K562 (cell line): Measurements from ENCODE around the gene DHTKD1. TPM values are rescaled to one million over a fixed set of nuclear protein-coding genes. Genes with fewer than 3 reads are reported as not detected.

ENCODE experiments used
- BCL6 ChIP-seq: fragments of 250-450 bp; sonication (Bioruptor Pico); IDR thresholded peaks from 2 replicates; pipeline ENCODE4 v1.4.0; 2020
- HDAC1 ChIP-seq, 2 experiments: fragments of 450-650 bp; IDR thresholded peaks; 2 replicates each; pipeline ENCODE4 v1.6.1; 2016 to 2017; ENCODE audit warnings: inconsistent platforms in 1 of 2, mild to moderate bottlenecking in 1 of 2, moderate library complexity in 1 of 2
- HDAC8 ChIP-seq: fragments of 450-650 bp; IDR thresholded peaks from 2 replicates; pipeline ENCODE4 v1.6.1; 2016; ENCODE audit warnings: mild to moderate bottlenecking, missing genetic modification characterization, moderate library complexity, missing compliant biosample characterization
- HNRNPH1 ChIP-seq: fragments of 200-400 bp; formaldehyde crosslinking; optimal IDR thresholded peaks from 2 replicates; pipeline ENCODE3; 2017; ENCODE audit warnings: low read depth, mild to moderate bottlenecking, low read length, moderate library complexity
- NCOA6 ChIP-seq: fragments of 450-650 bp; IDR thresholded peaks from 2 replicates; pipeline ENCODE4 v1.6.1; 2017; ENCODE audit warnings: mild to moderate bottlenecking
- POLR2H ChIP-seq: IDR thresholded peaks from 2 replicates; pipeline ENCODE4 v1.6.1; 2016; ENCODE audit warnings: missing genetic modification characterization, low read depth, mild to moderate bottlenecking, control low read depth, missing compliant biosample characterization, moderate library complexity
- XRCC4 ChIP-seq: IDR thresholded peaks from one replicate; pipeline ENCODE4 v1.6.1; 2011; ENCODE audit not compliant: insufficient read depth, insufficient read length; ENCODE audit errors: extremely low read depth
- ZNF224 ChIP-seq: sonication (generic); formaldehyde crosslinking; IDR thresholded peaks from 2 replicates; pipeline ENCODE4 v1.8.0; 2022; ENCODE audit warnings: mild to moderate bottlenecking, missing genetic modification reagents
- ZNF551 ChIP-seq: fragments of 250-450 bp; sonication (Bioruptor Pico); IDR thresholded peaks from 2 replicates; pipeline ENCODE4 v1.5.0; 2021; ENCODE audit warnings: mild to moderate bottlenecking, moderate library complexity
- ZNF77 ChIP-seq: fragments of 250-450 bp; sonication (Bioruptor Pico); IDR thresholded peaks from 2 replicates; pipeline ENCODE4 v1.5.0; 2020
- polyA plus RNA-seq, 8 experiments: library from polyadenylated mRNA; depleted of rRNA in 4 of 8; stranded (reverse) in 5 of 8; unstranded in 3 of 8; fragments of >200 nt; fragmentation: Nextera tagmentation in 2 of 8; fragmentation: Illumina TruSeq in 1 of 8; extraction: Ambion mirVana in 2 of 8; extraction: Trizol in 1 of 8; gene quantifications; 2 replicates each; pipeline versions ENCODE4 v1.2.1 to v1.2.3, GENCODE V29; 2011 to 2014; ENCODE audit warnings: inconsistent platforms in 1 of 8, missing spikeins in 1 of 8
- total RNA-seq, 7 experiments: library from RNA; depleted of rRNA in 6 of 7; stranded (reverse); fragments of >200 nt in 6 of 7; fragmentation: Illumina TruSeq in 2 of 7; extraction: Trizol in 2 of 7; gene quantifications; 2 replicates each; pipeline versions ENCODE4 v1.2.1 to v1.2.3, GENCODE V29; 2011 to 2021; ENCODE audit warnings: low replicate concordance in 1 of 7
- TF ChIP-seq, protein P1 (sequence below): IDR thresholded peaks from 3 replicates; pipeline ENCODE4 v1.6.1; 2011; ENCODE audit warnings: borderline replicate concordance, mild to moderate bottlenecking, moderate library complexity; ENCODE audit not compliant: insufficient read length; ENCODE audit errors: extremely low read depth
- TF ChIP-seq, protein P2 (sequence below): IDR thresholded peaks from 2 replicates; pipeline ENCODE4 v1.6.1; 2012; ENCODE audit warnings: low read depth, low read length, improper control_type of control experiment, borderline replicate concordance
- TF ChIP-seq, protein P3 (sequence below), 2 experiments: IDR thresholded peaks; 2 replicates each; pipeline ENCODE4 v1.6.1; 2012; ENCODE audit warnings: improper control_type of control experiment in 2 of 2, low read depth in 2 of 2, low read length in 2 of 2, borderline replicate concordance in 1 of 2
- TF ChIP-seq, protein P4 (sequence below): fragments of 250-450 bp; sonication (Bioruptor Pico); IDR thresholded peaks from 2 replicates; pipeline ENCODE4 v1.4.0; 2020; ENCODE audit warnings: mild to moderate bottlenecking, moderate library complexity

DHTKD1 gene
- total and polyA plus RNA-seq, 9 of the 15 experiments (the other 6 are each of a cell fraction or from before 2014, with no cell fraction given), result 3.1 to 19.7 (median 6.8) TPM

DNA sequence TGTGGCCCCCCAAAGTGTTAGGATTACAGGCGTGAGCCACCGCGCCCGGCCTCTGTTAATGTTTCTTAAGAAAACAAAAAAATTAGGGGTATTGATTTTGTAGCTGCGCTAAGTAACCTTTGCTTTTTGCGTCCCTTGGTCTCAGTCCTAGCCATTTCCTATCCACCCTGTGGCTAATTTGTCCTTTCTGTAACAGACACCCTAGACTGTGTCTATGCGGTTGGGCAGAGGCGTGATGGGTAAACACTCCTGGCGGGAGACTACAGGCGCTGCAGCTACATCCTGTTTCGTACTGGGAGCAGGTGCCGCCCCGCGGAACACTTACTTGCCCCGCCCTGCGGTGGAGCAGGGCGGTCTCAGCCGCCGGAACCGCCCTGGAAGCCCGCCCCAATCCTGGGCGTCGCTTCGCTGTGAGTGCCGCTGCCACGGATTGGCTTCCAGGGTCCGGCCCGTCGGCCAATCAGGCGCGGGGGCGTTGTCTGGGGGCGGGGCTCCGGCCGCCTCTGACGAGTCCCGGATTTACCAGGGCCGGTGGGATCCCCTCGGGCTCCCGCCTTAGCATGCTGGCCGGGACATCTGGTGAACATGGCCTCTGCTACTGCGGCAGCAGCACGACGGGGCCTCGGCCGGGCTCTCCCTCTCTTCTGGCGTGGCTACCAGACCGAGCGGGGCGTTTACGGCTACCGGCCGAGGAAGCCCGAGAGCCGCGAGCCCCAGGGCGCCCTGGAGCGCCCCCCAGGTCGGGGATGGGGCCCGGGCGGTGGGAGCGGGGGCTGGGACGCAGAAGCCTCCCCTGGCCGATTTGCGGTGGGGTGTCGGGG, at the start of gene DHTKD1 (continued):
- TF ChIP-seq, protein P1, sequence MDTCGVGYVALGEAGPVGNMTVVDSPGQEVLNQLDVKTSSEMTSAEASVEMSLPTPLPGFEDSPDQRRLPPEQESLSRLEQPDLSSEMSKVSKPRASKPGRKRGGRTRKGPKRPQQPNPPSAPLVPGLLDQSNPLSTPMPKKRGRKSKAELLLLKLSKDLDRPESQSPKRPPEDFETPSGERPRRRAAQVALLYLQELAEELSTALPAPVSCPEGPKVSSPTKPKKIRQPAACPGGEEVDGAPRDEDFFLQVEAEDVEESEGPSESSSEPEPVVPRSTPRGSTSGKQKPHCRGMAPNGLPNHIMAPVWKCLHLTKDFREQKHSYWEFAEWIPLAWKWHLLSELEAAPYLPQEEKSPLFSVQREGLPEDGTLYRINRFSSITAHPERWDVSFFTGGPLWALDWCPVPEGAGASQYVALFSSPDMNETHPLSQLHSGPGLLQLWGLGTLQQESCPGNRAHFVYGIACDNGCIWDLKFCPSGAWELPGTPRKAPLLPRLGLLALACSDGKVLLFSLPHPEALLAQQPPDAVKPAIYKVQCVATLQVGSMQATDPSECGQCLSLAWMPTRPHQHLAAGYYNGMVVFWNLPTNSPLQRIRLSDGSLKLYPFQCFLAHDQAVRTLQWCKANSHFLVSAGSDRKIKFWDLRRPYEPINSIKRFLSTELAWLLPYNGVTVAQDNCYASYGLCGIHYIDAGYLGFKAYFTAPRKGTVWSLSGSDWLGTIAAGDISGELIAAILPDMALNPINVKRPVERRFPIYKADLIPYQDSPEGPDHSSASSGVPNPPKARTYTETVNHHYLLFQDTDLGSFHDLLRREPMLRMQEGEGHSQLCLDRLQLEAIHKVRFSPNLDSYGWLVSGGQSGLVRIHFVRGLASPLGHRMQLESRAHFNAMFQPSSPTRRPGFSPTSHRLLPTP, result no peak
- no peak for TF ChIP-seq ZNF77 (CRISPR knock-in tag)
- TF ChIP-seq HDAC1 (IDR thresholded peaks at IDR 0.05), result peak in 1 of 2 experiments; percentile 64; a peak in 2 of 4 replicates
- no peak for TF ChIP-seq ZNF224 (CRISPR knock-in tag)
- no peak for TF ChIP-seq XRCC4
- TF ChIP-seq, protein P2, sequence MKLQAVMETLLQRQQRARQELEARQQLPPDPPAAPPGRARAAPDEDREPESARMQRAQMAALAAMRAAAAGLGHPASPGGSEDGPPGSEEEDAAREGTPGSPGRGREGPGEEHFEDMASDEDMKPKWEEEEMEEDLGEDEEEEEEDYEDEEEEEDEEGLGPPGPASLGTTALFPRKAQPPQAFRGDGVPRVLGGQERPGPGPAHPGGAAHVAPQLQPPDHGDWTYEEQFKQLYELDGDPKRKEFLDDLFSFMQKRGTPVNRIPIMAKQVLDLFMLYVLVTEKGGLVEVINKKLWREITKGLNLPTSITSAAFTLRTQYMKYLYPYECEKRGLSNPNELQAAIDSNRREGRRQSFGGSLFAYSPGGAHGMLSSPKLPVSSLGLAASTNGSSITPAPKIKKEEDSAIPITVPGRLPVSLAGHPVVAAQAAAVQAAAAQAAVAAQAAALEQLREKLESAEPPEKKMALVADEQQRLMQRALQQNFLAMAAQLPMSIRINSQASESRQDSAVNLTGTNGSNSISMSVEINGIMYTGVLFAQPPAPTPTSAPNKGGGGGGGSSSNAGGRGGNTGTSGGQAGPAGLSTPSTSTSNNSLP, result no peak
- TF ChIP-seq HDAC8, result no peak
- no peak for TF ChIP-seq NCOA6
- TF ChIP-seq BCL6 (CRISPR knock-in tag), result no peak
- TF ChIP-seq, protein P3, sequence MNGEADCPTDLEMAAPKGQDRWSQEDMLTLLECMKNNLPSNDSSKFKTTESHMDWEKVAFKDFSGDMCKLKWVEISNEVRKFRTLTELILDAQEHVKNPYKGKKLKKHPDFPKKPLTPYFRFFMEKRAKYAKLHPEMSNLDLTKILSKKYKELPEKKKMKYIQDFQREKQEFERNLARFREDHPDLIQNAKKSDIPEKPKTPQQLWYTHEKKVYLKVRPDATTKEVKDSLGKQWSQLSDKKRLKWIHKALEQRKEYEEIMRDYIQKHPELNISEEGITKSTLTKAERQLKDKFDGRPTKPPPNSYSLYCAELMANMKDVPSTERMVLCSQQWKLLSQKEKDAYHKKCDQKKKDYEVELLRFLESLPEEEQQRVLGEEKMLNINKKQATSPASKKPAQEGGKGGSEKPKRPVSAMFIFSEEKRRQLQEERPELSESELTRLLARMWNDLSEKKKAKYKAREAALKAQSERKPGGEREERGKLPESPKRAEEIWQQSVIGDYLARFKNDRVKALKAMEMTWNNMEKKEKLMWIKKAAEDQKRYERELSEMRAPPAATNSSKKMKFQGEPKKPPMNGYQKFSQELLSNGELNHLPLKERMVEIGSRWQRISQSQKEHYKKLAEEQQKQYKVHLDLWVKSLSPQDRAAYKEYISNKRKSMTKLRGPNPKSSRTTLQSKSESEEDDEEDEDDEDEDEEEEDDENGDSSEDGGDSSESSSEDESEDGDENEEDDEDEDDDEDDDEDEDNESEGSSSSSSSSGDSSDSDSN (IDR thresholded peaks at IDR 0.05; ENCODE audit: borderline replicate concordance in 1 of 2, low read depth in 2 of 2, low read length in 2 of 2), result 0 out of 4 replicates have a peak, but pooled peaks of 1 of the 2 experiments have one; percentile 22
- TF ChIP-seq HNRNPH1, result no peak
- TF ChIP-seq ZNF551 (CRISPR knock-in tag), result no peak
- TF ChIP-seq, protein P4, sequence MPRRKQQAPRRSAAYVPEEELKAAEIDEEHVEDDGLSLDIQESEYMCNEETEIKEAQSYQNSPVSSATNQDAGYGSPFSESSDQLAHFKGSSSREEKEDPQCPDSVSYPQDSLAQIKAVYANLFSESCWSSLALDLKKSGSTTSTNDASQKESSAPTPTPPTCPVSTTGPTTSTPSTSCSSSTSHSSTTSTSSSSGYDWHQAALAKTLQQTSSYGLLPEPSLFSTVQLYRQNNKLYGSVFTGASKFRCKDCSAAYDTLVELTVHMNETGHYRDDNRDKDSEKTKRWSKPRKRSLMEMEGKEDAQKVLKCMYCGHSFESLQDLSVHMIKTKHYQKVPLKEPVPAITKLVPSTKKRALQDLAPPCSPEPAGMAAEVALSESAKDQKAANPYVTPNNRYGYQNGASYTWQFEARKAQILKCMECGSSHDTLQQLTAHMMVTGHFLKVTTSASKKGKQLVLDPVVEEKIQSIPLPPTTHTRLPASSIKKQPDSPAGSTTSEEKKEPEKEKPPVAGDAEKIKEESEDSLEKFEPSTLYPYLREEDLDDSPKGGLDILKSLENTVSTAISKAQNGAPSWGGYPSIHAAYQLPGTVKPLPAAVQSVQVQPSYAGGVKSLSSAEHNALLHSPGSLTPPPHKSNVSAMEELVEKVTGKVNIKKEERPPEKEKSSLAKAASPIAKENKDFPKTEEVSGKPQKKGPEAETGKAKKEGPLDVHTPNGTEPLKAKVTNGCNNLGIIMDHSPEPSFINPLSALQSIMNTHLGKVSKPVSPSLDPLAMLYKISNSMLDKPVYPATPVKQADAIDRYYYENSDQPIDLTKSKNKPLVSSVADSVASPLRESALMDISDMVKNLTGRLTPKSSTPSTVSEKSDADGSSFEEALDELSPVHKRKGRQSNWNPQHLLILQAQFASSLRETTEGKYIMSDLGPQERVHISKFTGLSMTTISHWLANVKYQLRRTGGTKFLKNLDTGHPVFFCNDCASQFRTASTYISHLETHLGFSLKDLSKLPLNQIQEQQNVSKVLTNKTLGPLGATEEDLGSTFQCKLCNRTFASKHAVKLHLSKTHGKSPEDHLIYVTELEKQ, result no peak
- no peak; the same call in 1 of the 2 replicates for TF ChIP-seq POLR2H
